Putamen (tissue), 1 donor: ENCODE data around the gene KCTD17.

Experiments used
- DNase-seq: peaks from one replicate; pipeline ENCODE4 v3.0.0-alpha.2; 2016; ENCODE audit warnings: low spot score

KCTD17 gene

GRCh38 chr22:37051391-37052385, at the start of gene KCTD17:
KCTD17 (plus strand) TSS chr22:37051742; CDS start chr22:37051761, 19 bp downstream.
- peak; percentile 81 for DNase-seq

GRCh38 chr22:37001826-37002225, 49.7 kb upstream of the KCTD17 start:
- DNase-seq, result no peak

GRCh38 chr22:37002633-37003032, 48.9 kb upstream of the KCTD17 start:
- no peak for DNase-seq

GRCh38 chr22:37007651-37008050, 43.9 kb upstream of the KCTD17 start:
- DNase-seq, result no peak

GRCh38 chr22:37008365-37008764, 43.2 kb upstream of the KCTD17 start:
- no peak for DNase-seq

GRCh38 chr22:37009490-37009889, 42.1 kb upstream of the KCTD17 start:
- DNase-seq, result no peak

- DNase-seq, result no peak
Measured at GRCh38 chr22:37010174-37010573, 41.4 kb upstream of the KCTD17 start.

GRCh38 chr22:37010976-37011375, 40.6 kb upstream of the KCTD17 start:
- DNase-seq, result no peak

GRCh38 chr22:37011472-37011871, 40.1 kb upstream of the KCTD17 start:
- no peak for DNase-seq

- DNase-seq, result no peak
Measured at GRCh38 chr22:37012262-37012904, 39.2 kb upstream of the KCTD17 start.

GRCh38 chr22:37012956-37013355, 38.6 kb upstream of the KCTD17 start:
- DNase-seq, result no peak

- no peak for DNase-seq
Measured at GRCh38 chr22:37014415-37014806, 37.1 kb upstream of the KCTD17 start.

- no peak for DNase-seq
Measured at GRCh38 chr22:37014835-37015586, 36.5 kb upstream of the KCTD17 start.

GRCh38 chr22:37015587-37015878, 36.0 kb upstream of the KCTD17 start:
- no peak for DNase-seq

- DNase-seq, result no peak
Measured at GRCh38 chr22:37016134-37016910, 35.2 kb upstream of the KCTD17 start.

GRCh38 chr22:37017356-37017755, 34.2 kb upstream of the KCTD17 start:
- no peak for DNase-seq

- no peak for DNase-seq
Measured at GRCh38 chr22:37018086-37018814, 33.3 kb upstream of the KCTD17 start.

- no peak for DNase-seq
Measured at GRCh38 chr22:37018815-37019308, 32.7 kb upstream of the KCTD17 start.

GRCh38 chr22:37019309-37020191, 32.0 kb upstream of the KCTD17 start, which contains the start of the genes MPST and TST:
MPST (plus strand) TSS chr22:37019742; CDS start chr22:37019837, 95 bp downstream.
TST (minus strand) TSS chr22:37019447; CDS start chr22:37018732, 715 bp downstream.
- DNase-seq, result peak; percentile 78

- DNase-seq, result no peak
Measured at GRCh38 chr22:37020192-37020479, 31.4 kb upstream of the KCTD17 start.
